Fibroblast of lung (primary cell): ENCODE measurements around the gene RGS12. TPM values are rescaled to one million over a fixed set of nuclear protein-coding genes. Genes with fewer than 3 reads are reported as not detected.

ENCODE experiments used
- DNase-seq, 2 donors: peaks; one replicate each; pipeline versions ENCODE4 v3.0.0 to v3.0.0-alpha.2; 2010; ENCODE audit warnings: low read depth in 2 of 2
- H2AFZ ChIP-seq: 2 replicates; pipeline ENCODE4 v1.5.1; 2012; ENCODE audit warnings: low read length, control low read depth, inconsistent platforms
- H3K27ac ChIP-seq: 2 replicates; pipeline ENCODE4 v1.5.1; 2011; ENCODE audit warnings: low read length, control low read depth; ENCODE audit not compliant: insufficient read depth
- H3K27me3 ChIP-seq: 2 replicates; pipeline ENCODE4 v1.5.1; 2011; ENCODE audit warnings: mild to moderate bottlenecking, low read length; ENCODE audit not compliant: control insufficient read depth, insufficient read depth
- H3K36me3 ChIP-seq: 2 replicates; pipeline ENCODE4 v1.5.1; 2011; ENCODE audit warnings: low read length; ENCODE audit not compliant: control insufficient read depth, insufficient read depth
- H3K4me1 ChIP-seq: 2 replicates; pipeline ENCODE4 v1.5.1; 2011; ENCODE audit warnings: low read length; ENCODE audit not compliant: control insufficient read depth, insufficient read depth; ENCODE audit errors: extremely low read depth
- H3K4me2 ChIP-seq: 2 replicates; pipeline ENCODE4 v1.5.1; 2011; ENCODE audit warnings: low read length, control low read depth; ENCODE audit not compliant: insufficient read depth; ENCODE audit errors: extremely low read depth
- H3K4me3 ChIP-seq, 4 experiments: fragments of 200-600 bp in 1 of 4; sonication (generic) in 1 of 4; replicated peaks in 1 of 4; 2 replicates each; pipeline ENCODE4 v1.5.1; 2011 to 2016; ENCODE audit warnings: low read length in 4 of 4, low read depth in 3 of 4, mild to moderate bottlenecking in 3 of 4, control low read depth in 2 of 4, inconsistent platforms in 1 of 4, mixed read lengths in 1 of 4; ENCODE audit not compliant: insufficient read depth in 1 of 4; ENCODE audit errors: control extremely low read depth in 1 of 4
- H3K79me2 ChIP-seq: 2 replicates; pipeline ENCODE4 v1.5.1; 2012; ENCODE audit warnings: mild to moderate bottlenecking, low read length, inconsistent platforms; ENCODE audit not compliant: control insufficient read depth, insufficient read depth
- H3K9ac ChIP-seq: 2 replicates; pipeline ENCODE4 v1.5.1; 2011; ENCODE audit warnings: mild to moderate bottlenecking, low read length, control low read depth; ENCODE audit not compliant: insufficient read depth
- H3K9me3 ChIP-seq: 2 replicates; pipeline ENCODE4 v1.5.1; 2012; ENCODE audit warnings: low read depth, low read length; ENCODE audit not compliant: control insufficient read depth, insufficient read depth
- H4K20me1 ChIP-seq: 2 replicates; pipeline ENCODE4 v1.5.1; 2011; ENCODE audit warnings: low read length; ENCODE audit not compliant: control insufficient read depth, insufficient read depth; ENCODE audit errors: extremely low read depth
- EZH2 ChIP-seq: IDR thresholded peaks from 2 replicates; pipeline ENCODE4 v1.5.1; 2012; ENCODE audit warnings: low read length, control low read depth, mild to moderate bottlenecking; ENCODE audit errors: missing control alignments
- polyA plus RNA-seq, 2 donors: library from polyadenylated mRNA; depleted of rRNA in 1 of 2; stranded (reverse) in 1 of 2; unstranded in 1 of 2; fragments of >200 nt; gene quantifications; 2 replicates each; pipeline ENCODE4 v1.2.1, GENCODE V29; 2011 to 2012; ENCODE audit warnings: missing spikeins in 1 of 2
- total RNA-seq: library from RNA; depleted of rRNA; stranded (reverse); fragments of >200 nt; gene quantifications from 2 replicates; pipeline ENCODE4 v1.2.1, GENCODE V29; 2014
- TF ChIP-seq, protein P1 (sequence below), 2 donors: IDR thresholded peaks in 1 of 2; conservative IDR thresholded peaks in 1 of 2; 1 replicate in 1 of 2; 2 replicates in 1 of 2; pipeline ENCODE4 v1.5.1; 2011 to 2012; ENCODE audit warnings: low read length in 2 of 2, control low read depth in 1 of 2, inconsistent platforms in 1 of 2, low read depth in 1 of 2, mild to moderate bottlenecking in 1 of 2

RGS12 gene
- total and polyA plus RNA-seq, 2 donors (not counting 1 experiment from before 2014, with no cell fraction given), result 5.1 to 21.1 TPM

DNA sequence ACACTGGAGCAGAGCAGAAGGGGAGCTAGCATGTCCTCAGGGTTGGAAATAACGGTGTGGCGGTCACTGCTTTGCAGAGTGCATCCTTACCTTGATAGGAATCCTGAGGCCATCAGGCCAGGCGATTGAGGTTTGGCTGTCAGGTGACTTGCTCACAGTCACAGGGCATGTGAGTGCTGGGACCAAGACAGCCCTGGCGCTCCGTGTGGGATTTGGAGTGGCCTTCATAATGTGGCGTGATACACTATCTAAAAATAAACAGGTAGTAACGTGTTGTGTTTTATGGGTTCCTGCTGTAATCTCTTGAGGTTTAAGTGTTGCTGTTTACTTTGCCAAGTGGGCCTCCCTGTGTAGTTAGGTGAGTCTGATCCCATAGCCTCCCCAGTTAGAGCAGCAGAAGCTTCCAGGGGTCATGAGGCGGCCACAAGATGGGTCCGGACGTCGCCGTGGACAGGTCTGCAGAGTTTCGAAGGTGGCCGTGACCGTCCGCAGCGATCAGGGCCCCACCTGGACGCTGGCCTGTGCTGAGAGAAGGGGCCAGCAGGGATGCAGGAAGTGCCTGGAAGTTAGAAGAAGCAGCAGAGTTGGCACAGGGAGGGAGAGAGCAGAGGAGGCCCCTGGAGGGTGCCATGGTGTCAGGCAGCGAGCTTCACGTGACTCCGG is 27.7 kb downstream of the RGS12 start:
- no peak for TF ChIP-seq EZH2
- TF ChIP-seq, protein P1, sequence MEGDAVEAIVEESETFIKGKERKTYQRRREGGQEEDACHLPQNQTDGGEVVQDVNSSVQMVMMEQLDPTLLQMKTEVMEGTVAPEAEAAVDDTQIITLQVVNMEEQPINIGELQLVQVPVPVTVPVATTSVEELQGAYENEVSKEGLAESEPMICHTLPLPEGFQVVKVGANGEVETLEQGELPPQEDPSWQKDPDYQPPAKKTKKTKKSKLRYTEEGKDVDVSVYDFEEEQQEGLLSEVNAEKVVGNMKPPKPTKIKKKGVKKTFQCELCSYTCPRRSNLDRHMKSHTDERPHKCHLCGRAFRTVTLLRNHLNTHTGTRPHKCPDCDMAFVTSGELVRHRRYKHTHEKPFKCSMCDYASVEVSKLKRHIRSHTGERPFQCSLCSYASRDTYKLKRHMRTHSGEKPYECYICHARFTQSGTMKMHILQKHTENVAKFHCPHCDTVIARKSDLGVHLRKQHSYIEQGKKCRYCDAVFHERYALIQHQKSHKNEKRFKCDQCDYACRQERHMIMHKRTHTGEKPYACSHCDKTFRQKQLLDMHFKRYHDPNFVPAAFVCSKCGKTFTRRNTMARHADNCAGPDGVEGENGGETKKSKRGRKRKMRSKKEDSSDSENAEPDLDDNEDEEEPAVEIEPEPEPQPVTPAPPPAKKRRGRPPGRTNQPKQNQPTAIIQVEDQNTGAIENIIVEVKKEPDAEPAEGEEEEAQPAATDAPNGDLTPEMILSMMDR (conservative IDR thresholded peaks at IDR 0.05 in 1 of 2, IDR thresholded peaks at IDR 0.05 in 1 of 2; ENCODE audit: low read depth in 1 of 2, low read length in 2 of 2), result no peak
- Histone ChIP-seq H2AFZ (no peak overlapping the region), H3K4me2 (no peak overlapping the region), H4K20me1 (no peaks in the 10 kb centered on the region), H3K27me3 (no peaks in the 10 kb centered on the region), H3K9me3 (no peaks in the 10 kb centered on the region), H3K27ac (no peak overlapping the region), H3K4me1 (peaks cover 2% of the 10 kb centered on the region), H3K4me3 (no peak overlapping the region), H3K79me2 (peaks cover 5% of the 10 kb centered on the region), H3K36me3 (peaks cover 11% of the 10 kb centered on the region), H3K9ac (no peak overlapping the region)
- no peak for DNase-seq

GRCh38 chr4:3321295-3321889 is 28.6 kb downstream of the RGS12 start:
- H2AFZ ChIP-seq, result no peak overlapping the region
- H3K9ac ChIP-seq, result no peak overlapping the region
- peaks cover 5% of the 10 kb centered on the region for H3K79me2 ChIP-seq
- DNase-seq, result peak in 1 of 2 donors; percentile 59
- peak overlapping the region; percentile 13 for H3K27ac ChIP-seq
- H3K4me3 ChIP-seq, result no peak overlapping the region
- H4K20me1 ChIP-seq, result no peaks in the 10 kb centered on the region
- no peaks in the 10 kb centered on the region for H3K27me3 ChIP-seq
- TF ChIP-seq, protein P1 (conservative IDR thresholded peaks at IDR 0.05 in 1 of 2, IDR thresholded peaks at IDR 0.05 in 1 of 2; ENCODE audit: low read depth in 1 of 2, low read length in 2 of 2), result no peak
- no peak for TF ChIP-seq EZH2
- H3K4me2 ChIP-seq, result no peak overlapping the region
- no peaks in the 10 kb centered on the region for H3K9me3 ChIP-seq
- H3K36me3 ChIP-seq, result peaks cover 11% of the 10 kb centered on the region
- peaks cover 2% of the 10 kb centered on the region for H3K4me1 ChIP-seq

DNA sequence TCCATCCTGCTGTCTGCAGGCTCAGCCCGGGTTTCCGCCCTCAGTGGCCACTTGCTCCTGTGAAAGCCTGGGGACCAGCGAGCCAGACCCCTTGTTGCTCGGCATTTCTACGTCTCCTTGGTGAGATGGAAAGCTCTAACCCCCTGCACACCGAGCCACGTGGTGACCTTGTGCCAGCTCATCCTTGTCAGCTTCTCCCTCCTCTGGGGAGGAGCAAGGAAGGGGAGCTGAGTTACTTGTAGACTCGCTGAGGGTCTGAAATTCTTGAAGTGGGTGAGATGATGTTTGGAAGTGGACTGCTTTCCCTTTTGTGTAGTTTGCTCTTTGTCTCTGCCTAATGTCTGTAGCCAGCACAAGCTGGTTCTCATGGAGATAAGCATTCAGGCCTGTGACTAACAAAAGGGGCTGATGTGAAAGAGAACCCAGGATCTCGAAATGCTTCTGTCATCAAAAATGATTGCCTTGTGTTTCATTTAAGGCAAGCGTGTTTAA is 29.3 kb downstream of the RGS12 start:
- Histone ChIP-seq H3K36me3 (peaks cover 9% of the 10 kb centered on the region), H3K27me3 (no peaks in the 10 kb centered on the region), H3K4me1 (peaks cover 2% of the 10 kb centered on the region), H2AFZ (no peak overlapping the region), H4K20me1 (no peaks in the 10 kb centered on the region), H3K9me3 (no peaks in the 10 kb centered on the region), H3K9ac (no peak overlapping the region), H3K79me2 (peaks cover 5% of the 10 kb centered on the region), H3K4me2 (no peak overlapping the region), H3K4me3 (no peak overlapping the region), H3K27ac (no peak overlapping the region)
- no peak for TF ChIP-seq EZH2
- TF ChIP-seq, protein P1 (conservative IDR thresholded peaks at IDR 0.05 in 1 of 2, IDR thresholded peaks at IDR 0.05 in 1 of 2; ENCODE audit: low read depth in 1 of 2, low read length in 2 of 2), result no peak
- peak; percentile 27 to 66 for DNase-seq
